ENCODE data around the gene MRPS12.

- TF ChIP-seq CTCF (IDR thresholded peaks at IDR 0.05) (no peak), POLR2A (IDR thresholded peaks at IDR 0.05) (no peak), EP300 (IDR thresholded peaks at IDR 0.05) (no peak)
These were observed 12.7 kb upstream of the MRPS12 start for GRCh38 chr19:38917921-38918491.

Data from tibial nerve (tissue), 4 donors.